Fibroblast of pulmonary artery (primary cell): ENCODE measurements around the gene NCEH1.

Source experiments
- DNase-seq: peaks from one replicate; pipeline ENCODE4 v3.0.0-alpha.2; 2010; ENCODE audit warnings: low read depth
- H3K4me3 ChIP-seq: replicated peaks from 2 replicates; pipeline ENCODE4 v1.5.1; 2011; ENCODE audit warnings: low read depth, mild to moderate bottlenecking, control low read depth, low read length, moderate library complexity
- CTCF ChIP-seq: IDR thresholded peaks from 2 replicates; pipeline ENCODE4 v1.5.1; 2011; ENCODE audit warnings: mild to moderate bottlenecking, control low read depth, low read length, inconsistent platforms; ENCODE audit errors: missing control alignments

Gene NCEH1

GRCh38 chr3:172700256-172700655, 10.6 kb downstream of the NCEH1 start:
- no peak overlapping the region for H3K4me3 ChIP-seq
- no peak for TF ChIP-seq CTCF
- no peak for DNase-seq

- DNase-seq = no peak
These were observed 11.8 kb downstream of the NCEH1 start for GRCh38 chr3:172699031-172699430.

GRCh38 chr3:172698631-172699030, 12.2 kb downstream of the NCEH1 start:
- TF ChIP-seq CTCF = no peak
- no peak for DNase-seq
- H3K4me3 ChIP-seq = no peak overlapping the region

More at GRCh38 chr3:172699031-172699430, 11.8 kb downstream of the NCEH1 start:
- no peak for TF ChIP-seq CTCF
- H3K4me3 ChIP-seq = no peak overlapping the region

GRCh38 chr3:172697558-172697957, 13.3 kb downstream of the NCEH1 start:
- DNase-seq = no peak
- no peak for TF ChIP-seq CTCF
- no peak overlapping the region for H3K4me3 ChIP-seq

GRCh38 chr3:172696357-172696756, 14.5 kb downstream of the NCEH1 start:
- TF ChIP-seq CTCF = no peak
- DNase-seq = no peak
- no peak overlapping the region for H3K4me3 ChIP-seq

GRCh38 chr3:172694573-172695246, 16.2 kb downstream of the NCEH1 start:
- DNase-seq = no peak
- no peak overlapping the region for H3K4me3 ChIP-seq
- TF ChIP-seq CTCF = no peak

GRCh38 chr3:172692751-172693338, 18.0 kb downstream of the NCEH1 start:
- H3K4me3 ChIP-seq = no peak overlapping the region
- no peak for DNase-seq
- no peak for TF ChIP-seq CTCF
